K562 (cell line): ENCODE data around the gene PRDX2. TPM values are rescaled to one million over a fixed set of nuclear protein-coding genes. Genes with fewer than 3 reads are reported as not detected.

Experiments used
- ATF7 ChIP-seq: fragments of 450-650 bp; IDR thresholded peaks from 2 replicates; pipeline ENCODE4 v1.7.1; 2014; ENCODE audit warnings: mild to moderate bottlenecking, moderate library complexity
- BHLHE40 ChIP-seq: IDR thresholded peaks from 2 replicates; pipeline ENCODE4 v1.6.1; 2011; ENCODE audit warnings: low read length, improper control_type of control experiment
- BRCA1 ChIP-seq, 2 experiments: fragments of 450-650 bp in 1 of 2; sonication (generic) in 1 of 2; formaldehyde crosslinking in 1 of 2; IDR thresholded peaks; 2 replicates each; pipeline versions ENCODE4 v1.5.0 to v1.6.1; 2017 to 2020; ENCODE audit warnings: mild to moderate bottlenecking in 1 of 2, missing genetic modification reagents in 1 of 2
- ETV1 ChIP-seq: fragments of 450-650 bp; conservative IDR thresholded peaks from 2 replicates; pipeline ENCODE4 v1.6.1; 2016; ENCODE audit warnings: missing genetic modification characterization, control low read depth, low read depth, missing compliant biosample characterization
- GATA2 ChIP-seq: sonication (generic); formaldehyde crosslinking; IDR thresholded peaks from 2 replicates; pipeline ENCODE4 v1.4.0; 2020; ENCODE audit warnings: mild to moderate bottlenecking, missing genetic modification reagents
- HBP1 ChIP-seq: fragments of 450-650 bp; formaldehyde crosslinking; IDR thresholded peaks from 2 replicates; pipeline ENCODE4 v1.4.0; 2022; ENCODE audit warnings: missing genetic modification characterization
- HDAC1 ChIP-seq, 2 experiments: fragments of 450-650 bp; IDR thresholded peaks; 2 replicates each; pipeline ENCODE4 v1.6.1; 2016 to 2017; ENCODE audit warnings: inconsistent platforms in 1 of 2, mild to moderate bottlenecking in 1 of 2, moderate library complexity in 1 of 2
- HIVEP1 ChIP-seq: fragments of 250-450 bp; sonication (Bioruptor Pico); IDR thresholded peaks from 2 replicates; pipeline ENCODE4 v1.4.0; 2020; ENCODE audit warnings: mild to moderate bottlenecking
- KDM5B ChIP-seq: fragments of 200-600 bp; sonication (generic); IDR thresholded peaks from 2 replicates; pipeline ENCODE4 v1.6.1; 2012; ENCODE audit warnings: low read depth, mild to moderate bottlenecking, moderate library complexity, low read length, control low read depth, inconsistent platforms; ENCODE audit not compliant: insufficient replicate concordance
- MAX ChIP-seq: sonication (generic); formaldehyde crosslinking; IDR thresholded peaks from 2 replicates; pipeline ENCODE4 v1.9.0; 2022; ENCODE audit warnings: mild to moderate bottlenecking, missing genetic modification reagents
- POLR2AphosphoS5 ChIP-seq: IDR thresholded peaks from 2 replicates; pipeline ENCODE4 v1.6.1; 2011; ENCODE audit warnings: mild to moderate bottlenecking, low read depth, low read length, moderate library complexity; ENCODE audit not compliant: control insufficient read depth, insufficient read depth
- RAD51 ChIP-seq: fragments of 450-650 bp; IDR thresholded peaks from 2 replicates; pipeline ENCODE4 v1.7.1; 2016; ENCODE audit warnings: low read depth, mild to moderate bottlenecking, borderline replicate concordance
- SAFB ChIP-seq: fragments of 200-400 bp; formaldehyde crosslinking; IDR thresholded peaks from 2 replicates; pipeline ENCODE4 v1.6.1; 2017; ENCODE audit warnings: low read depth, low read length, borderline replicate concordance
- SP1 ChIP-seq: sonication (generic); formaldehyde crosslinking; IDR thresholded peaks from 2 replicates; pipeline ENCODE4 v1.8.1; 2022; ENCODE audit warnings: mild to moderate bottlenecking, missing genetic modification reagents
- ZBTB9 ChIP-seq: fragments of 450-650 bp; formaldehyde crosslinking; IDR thresholded peaks from 2 replicates; pipeline ENCODE4 v1.4.0; 2020; ENCODE audit warnings: mild to moderate bottlenecking, moderate library complexity
- ZEB2 ChIP-seq: fragments of 450-650 bp; IDR thresholded peaks from 2 replicates; pipeline ENCODE4 v1.6.1; 2016
- ZFX ChIP-seq: sonication (generic); formaldehyde crosslinking; IDR thresholded peaks from 2 replicates; pipeline ENCODE4 v1.8.0; 2022; ENCODE audit warnings: mild to moderate bottlenecking, missing genetic modification reagents, moderate library complexity
- polyA plus RNA-seq, 8 experiments: library from polyadenylated mRNA; depleted of rRNA in 4 of 8; stranded (reverse) in 5 of 8; unstranded in 3 of 8; fragments of >200 nt; fragmentation: Nextera tagmentation in 2 of 8; fragmentation: Illumina TruSeq in 1 of 8; extraction: Ambion mirVana in 2 of 8; extraction: Trizol in 1 of 8; gene quantifications; 2 replicates each; pipeline versions ENCODE4 v1.2.1 to v1.2.3, GENCODE V29; 2011 to 2014; ENCODE audit warnings: inconsistent platforms in 1 of 8, missing spikeins in 1 of 8
- total RNA-seq, 7 experiments: library from RNA; depleted of rRNA in 6 of 7; stranded (reverse); fragments of >200 nt in 6 of 7; fragmentation: Illumina TruSeq in 2 of 7; extraction: Trizol in 2 of 7; gene quantifications; 2 replicates each; pipeline versions ENCODE4 v1.2.1 to v1.2.3, GENCODE V29; 2011 to 2021; ENCODE audit warnings: low replicate concordance in 1 of 7
- TF ChIP-seq, protein P1 (sequence below): sonication (generic); formaldehyde crosslinking; IDR thresholded peaks from 2 replicates; pipeline ENCODE4 v1.8.1; 2023; ENCODE audit warnings: mild to moderate bottlenecking, missing genetic modification reagents
- TF ChIP-seq, protein P2 (sequence below): fragments of 250-450 bp; sonication (Bioruptor Pico); IDR thresholded peaks from 2 replicates; pipeline ENCODE4 v1.6.1; 2021; ENCODE audit warnings: mild to moderate bottlenecking
- TF ChIP-seq, protein P3 (sequence below): sonication (generic); formaldehyde crosslinking; IDR thresholded peaks from 2 replicates; pipeline ENCODE4 v1.8.0; 2022; ENCODE audit warnings: mild to moderate bottlenecking, missing genetic modification reagents

PRDX2 gene
- total and polyA plus RNA-seq, 9 of the 15 experiments (the other 6 are each of a cell fraction or from before 2014, with no cell fraction given): 206 to 1,183 (median 415) TPM

- TF ChIP-seq HIVEP1 (CRISPR knock-in tag) (0 out of 2 replicates have a peak, but pooled peaks have one; percentile 49), ETV1 (tag) (no peak), BHLHE40 (peak; percentile 27; the same call in 1 of the 2 replicates), ZBTB9 (0 out of 2 replicates have a peak, but pooled peaks have one; percentile 21), ZFX (CRISPR knock-in tag) (peak; percentile 48; the same call in 1 of the 2 replicates), KDM5B (peak; percentile 55), SAFB (0 out of 2 replicates have a peak, but pooled peaks have one; percentile 22), HDAC1 (IDR thresholded peaks at IDR 0.05) (peak in 1 of 2 experiments; percentile 35; a peak in 1 of 4 replicates), BRCA1 (IDR thresholded peaks at IDR 0.05) (no peak), BRCA1 (CRISPR knock-in tag; IDR thresholded peaks at IDR 0.05) (0 out of 2 replicates have a peak, but pooled peaks have one; percentile 67), ATF7 (no peak), MAX (peak; percentile 73), RAD51 (peak; percentile 90), HBP1 (CRISPR knock-in tag) (0 out of 2 replicates have a peak, but pooled peaks have one; percentile 61), SP1 (CRISPR knock-in tag) (peak; percentile 30; the same call in 1 of the 2 replicates), ZEB2 (peak; percentile 83), POLR2AphosphoS5 (no peak), GATA2 (CRISPR knock-in tag) (no peak)
- TF ChIP-seq, protein P1, sequence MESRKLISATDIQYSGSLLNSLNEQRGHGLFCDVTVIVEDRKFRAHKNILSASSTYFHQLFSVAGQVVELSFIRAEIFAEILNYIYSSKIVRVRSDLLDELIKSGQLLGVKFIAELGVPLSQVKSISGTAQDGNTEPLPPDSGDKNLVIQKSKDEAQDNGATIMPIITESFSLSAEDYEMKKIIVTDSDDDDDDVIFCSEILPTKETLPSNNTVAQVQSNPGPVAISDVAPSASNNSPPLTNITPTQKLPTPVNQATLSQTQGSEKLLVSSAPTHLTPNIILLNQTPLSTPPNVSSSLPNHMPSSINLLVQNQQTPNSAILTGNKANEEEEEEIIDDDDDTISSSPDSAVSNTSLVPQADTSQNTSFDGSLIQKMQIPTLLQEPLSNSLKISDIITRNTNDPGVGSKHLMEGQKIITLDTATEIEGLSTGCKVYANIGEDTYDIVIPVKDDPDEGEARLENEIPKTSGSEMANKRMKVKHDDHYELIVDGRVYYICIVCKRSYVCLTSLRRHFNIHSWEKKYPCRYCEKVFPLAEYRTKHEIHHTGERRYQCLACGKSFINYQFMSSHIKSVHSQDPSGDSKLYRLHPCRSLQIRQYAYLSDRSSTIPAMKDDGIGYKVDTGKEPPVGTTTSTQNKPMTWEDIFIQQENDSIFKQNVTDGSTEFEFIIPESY (CRISPR knock-in tag): peak; percentile 74
- TF ChIP-seq, protein P2, sequence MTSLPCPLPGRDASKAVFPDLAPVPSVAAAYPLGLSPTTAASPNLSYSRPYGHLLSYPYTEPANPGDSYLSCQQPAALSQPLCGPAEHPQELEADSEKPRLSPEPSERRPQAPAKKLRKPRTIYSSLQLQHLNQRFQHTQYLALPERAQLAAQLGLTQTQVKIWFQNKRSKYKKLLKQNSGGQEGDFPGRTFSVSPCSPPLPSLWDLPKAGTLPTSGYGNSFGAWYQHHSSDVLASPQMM (CRISPR knock-in tag): no peak
- TF ChIP-seq, protein P3, sequence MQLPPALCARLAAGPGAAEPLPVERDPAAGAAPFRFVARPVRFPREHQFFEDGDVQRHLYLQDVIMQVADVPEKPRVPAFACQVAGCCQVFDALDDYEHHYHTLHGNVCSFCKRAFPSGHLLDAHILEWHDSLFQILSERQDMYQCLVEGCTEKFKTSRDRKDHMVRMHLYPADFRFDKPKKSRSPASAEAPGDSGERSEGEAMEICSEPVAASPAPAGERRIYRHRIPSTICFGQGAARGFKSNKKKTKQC (CRISPR knock-in tag): peak; percentile 55; the same call in 1 of the 2 replicates
These were observed 26.7 kb downstream of the PRDX2 start, which contains the start of gene HOOK2 (continued) for GRCh38 chr19:12774588-12775555.
